Stimulated activated effector memory CD8-positive, alpha-beta T cell treated with anti-CD3 and anti-CD28 coated beads, Interleukin-12 subunit alpha, Interleukin-12 subunit beta, amount 100 ng/mL, for 72 hours (primary cell): ENCODE measurements around the gene LRRC3.

ENCODE experiments used
- ATAC-seq: fragments of 150-1000 bp; cut with Tn5 transposase; 2 replicates; pipeline ENCODE4 v1.10.0; 2021
- DNase-seq, 2 donors: peaks; one replicate each; pipeline ENCODE4 v3.0.0; 2021 to 2022; ENCODE audit warnings: low spot score in 2 of 2
- H3K27ac Mint-ChIP-seq: one replicate; pipeline ENCODE4 v1.8.0; 2022; ENCODE audit warnings: mild to moderate bottlenecking, mixed read lengths
- H3K36me3 Mint-ChIP-seq: one replicate; pipeline ENCODE4 v1.8.0; 2022; ENCODE audit warnings: mild to moderate bottlenecking, mixed read lengths
- H3K4me1 Mint-ChIP-seq: one replicate; pipeline ENCODE4 v1.8.0; 2022; ENCODE audit warnings: mixed read lengths
- H3K4me3 Mint-ChIP-seq: one replicate; pipeline ENCODE4 v1.8.0; 2022; ENCODE audit warnings: mild to moderate bottlenecking, mixed read lengths
- H3K9me3 Mint-ChIP-seq: one replicate; pipeline ENCODE4 v1.8.0; 2022; ENCODE audit warnings: mixed read lengths

LRRC3 gene

DNA sequence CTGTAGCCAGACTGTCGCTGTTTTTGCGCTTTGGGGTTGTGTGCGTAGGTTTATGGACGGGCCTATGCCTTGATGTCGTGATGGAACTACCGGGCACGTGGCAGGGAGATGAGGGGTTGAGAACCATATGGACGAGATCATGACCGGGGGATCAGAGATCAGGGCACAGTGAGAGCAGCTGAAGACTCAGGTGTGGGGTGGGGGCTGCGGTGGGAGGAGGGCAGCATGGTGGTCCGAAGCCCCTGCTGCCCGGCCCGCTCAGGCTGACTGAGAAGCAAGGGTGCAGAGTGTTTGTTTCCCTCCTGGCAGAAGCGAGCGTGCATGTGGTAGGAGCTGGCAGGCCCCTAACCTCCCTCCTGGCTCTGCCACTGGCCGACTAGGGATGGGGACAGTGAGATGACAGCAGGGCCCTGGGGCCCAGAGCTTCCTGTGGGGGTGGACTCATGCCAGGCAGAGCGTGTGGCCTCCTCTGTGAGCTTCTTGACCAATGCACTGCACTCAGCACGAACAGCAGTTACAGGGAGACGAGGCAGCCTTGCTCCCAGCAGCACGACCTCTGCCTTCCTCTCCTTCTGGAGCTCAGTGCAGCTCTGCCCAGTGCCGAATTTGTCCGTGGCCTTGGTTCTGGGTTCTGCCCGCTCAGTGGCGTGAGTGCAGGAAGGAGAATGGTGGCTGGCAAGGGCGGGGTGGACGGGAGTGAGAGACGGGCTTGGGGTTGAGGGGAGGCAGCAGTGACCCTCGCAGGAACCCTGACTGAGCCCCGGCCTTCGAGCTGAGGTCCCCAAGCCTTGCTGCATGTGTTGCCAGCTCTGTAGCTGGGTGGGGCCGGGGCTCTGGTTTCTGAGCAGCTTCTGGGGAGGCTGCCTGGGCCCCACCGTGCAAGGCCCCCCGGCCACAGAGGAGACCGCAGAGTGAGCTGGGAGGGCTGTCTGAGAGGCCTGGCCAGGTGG is 22.2 kb upstream of the LRRC3 start:
- DNase-seq (no peak), ATAC-seq (no peak)
- Mint-ChIP-seq H3K27ac (no peak overlapping the region), H3K4me1 (peaks cover 6% of the 10 kb centered on the region), H3K4me3 (no peak overlapping the region), H3K36me3 (no peaks in the 10 kb centered on the region), H3K9me3 (peaks cover 13% of the 10 kb centered on the region)

DNA sequence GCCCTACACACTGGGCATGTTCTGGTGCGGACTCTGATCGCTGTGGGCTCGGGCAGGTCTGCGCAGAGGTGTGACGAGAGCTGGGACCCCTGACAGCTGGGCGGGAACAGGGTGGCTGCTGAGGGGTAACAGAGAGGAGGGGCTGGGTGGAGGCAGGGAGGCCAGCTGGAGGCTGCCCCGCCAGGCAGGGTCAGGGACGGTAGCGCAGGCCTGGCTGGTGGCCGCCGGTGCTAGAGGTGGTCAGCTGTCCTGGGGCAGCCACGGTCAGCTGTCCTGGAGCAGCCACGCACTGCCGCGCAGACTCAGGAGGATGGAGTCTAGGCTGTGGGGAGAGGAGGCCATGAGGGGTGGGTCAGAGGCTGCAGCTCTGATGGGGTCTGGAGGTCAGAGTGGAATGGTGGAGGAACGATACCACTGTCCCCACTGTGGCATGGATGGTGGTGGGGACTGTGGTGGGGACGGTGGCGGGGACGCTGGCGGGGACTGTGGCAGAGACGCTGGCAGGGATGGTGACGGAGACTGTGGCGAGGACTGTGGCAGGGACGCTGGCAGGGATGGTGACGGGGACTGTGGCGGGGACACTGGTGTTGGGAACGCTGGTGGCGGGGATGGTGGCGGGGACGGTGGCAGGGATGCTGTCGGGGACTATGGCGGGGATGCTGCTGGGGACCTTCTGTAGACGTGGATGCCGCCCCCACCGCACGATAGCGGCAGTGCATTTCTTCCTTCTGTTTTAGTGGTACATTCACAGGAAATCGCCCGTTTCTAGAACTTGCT is 21.3 kb upstream of the LRRC3 start:
- no peak for DNase-seq
- no peak overlapping the region for H3K4me3 Mint-ChIP-seq
- no peak for ATAC-seq

DNA sequence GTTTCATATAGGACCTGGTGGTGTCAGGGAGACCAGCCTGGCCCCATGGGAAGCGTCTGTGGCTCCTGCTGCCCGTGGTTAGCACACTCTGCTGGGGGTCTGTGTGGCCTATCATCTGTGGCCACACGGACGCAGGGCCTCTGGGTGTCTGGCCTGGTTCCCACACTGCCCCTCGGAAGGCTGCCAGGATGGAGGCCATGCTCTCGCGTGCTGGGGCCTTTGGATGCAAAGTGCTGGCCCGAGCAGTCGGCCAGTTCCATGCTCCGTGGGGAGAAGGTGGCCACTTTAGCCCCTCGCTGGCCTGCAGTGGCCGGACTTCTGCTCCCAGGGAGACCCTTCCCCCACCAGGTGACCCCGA is 20.8 kb upstream of the LRRC3 start:
- H3K4me3 Mint-ChIP-seq: no peak overlapping the region
- peaks cover 6% of the 10 kb centered on the region for H3K4me1 Mint-ChIP-seq
- H3K9me3 Mint-ChIP-seq: peaks cover 13% of the 10 kb centered on the region
- DNase-seq: no peak
- no peak overlapping the region for H3K27ac Mint-ChIP-seq
- no peaks in the 10 kb centered on the region for H3K36me3 Mint-ChIP-seq
- no peak for ATAC-seq

More for the DNA sequence above, 21.3 kb upstream of the LRRC3 start:
- Mint-ChIP-seq H3K36me3 (no peaks in the 10 kb centered on the region), H3K27ac (no peak overlapping the region), H3K4me1 (peaks cover 6% of the 10 kb centered on the region), H3K9me3 (peaks cover 13% of the 10 kb centered on the region)

DNA sequence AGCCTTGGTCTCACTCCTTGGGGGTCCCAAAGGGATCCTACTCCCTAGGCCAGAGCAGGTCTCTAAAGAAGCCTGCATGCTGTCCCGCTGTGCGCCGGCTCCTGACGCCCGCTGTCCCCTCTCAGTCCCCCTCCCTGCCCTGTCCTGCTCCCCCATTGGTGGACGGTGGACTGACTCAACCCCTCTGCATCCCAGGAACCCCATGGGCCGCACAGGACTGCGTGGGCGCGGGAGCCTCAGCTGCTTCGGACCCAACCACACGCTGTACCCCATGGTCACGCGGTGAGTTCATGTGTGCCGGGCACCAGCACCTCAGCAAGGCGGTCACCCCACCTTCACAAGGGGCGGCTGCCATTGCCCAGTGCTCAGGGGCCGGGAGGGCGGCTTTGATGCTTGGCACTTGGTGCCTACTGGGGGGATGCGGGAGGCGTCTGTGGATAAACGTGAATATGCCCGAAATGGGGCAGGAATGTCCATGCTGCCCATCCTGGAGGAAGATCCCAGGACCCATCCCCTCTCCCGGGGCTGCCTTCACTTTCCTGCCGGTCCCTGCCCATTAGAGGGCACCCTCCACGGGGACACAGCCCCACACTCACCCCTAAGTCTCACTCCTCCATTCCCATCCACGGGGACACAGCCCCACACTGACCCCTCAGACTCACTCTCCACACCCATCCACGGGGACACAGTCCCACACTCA is 20.2 kb upstream of the LRRC3 start:
- ATAC-seq (no peak), DNase-seq (no peak)
- Mint-ChIP-seq H3K4me1 (peaks cover 6% of the 10 kb centered on the region), H3K4me3 (no peak overlapping the region), H3K27ac (peak overlapping the region; percentile 26), H3K9me3 (peaks cover 8% of the 10 kb centered on the region), H3K36me3 (no peaks in the 10 kb centered on the region)

DNA sequence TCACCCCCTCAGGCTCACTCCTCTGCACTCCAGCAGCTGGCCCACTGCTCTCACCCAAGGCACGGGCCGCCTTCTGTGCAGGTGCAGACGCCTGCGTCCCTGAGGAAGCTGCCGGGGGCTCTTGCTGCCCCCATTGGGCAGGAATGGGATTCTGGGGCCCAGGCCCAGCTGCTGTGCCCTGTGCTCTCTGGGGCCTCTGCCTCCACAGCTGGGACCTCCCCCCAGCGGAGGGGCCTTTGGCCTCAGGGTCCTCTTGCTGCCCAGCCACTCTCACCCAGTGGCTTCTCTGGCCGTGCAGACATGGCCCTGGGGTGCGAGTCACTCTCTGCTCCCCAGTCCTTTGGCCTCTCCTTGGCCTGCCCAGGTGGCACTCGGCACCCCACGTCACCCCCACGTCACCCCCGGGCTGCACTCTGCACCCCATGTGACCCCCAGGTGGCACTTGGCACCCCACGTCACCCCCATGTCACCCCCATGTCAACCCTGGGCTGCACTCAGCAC is 19.1 kb upstream of the LRRC3 start:
- H3K4me3 Mint-ChIP-seq: no peak overlapping the region
- H3K27ac Mint-ChIP-seq: peak overlapping the region; percentile 26
- H3K4me1 Mint-ChIP-seq: peaks cover 6% of the 10 kb centered on the region
- ATAC-seq (no peak), DNase-seq (no peak)
- H3K9me3 Mint-ChIP-seq: peaks cover 3% of the 10 kb centered on the region
- H3K36me3 Mint-ChIP-seq: no peaks in the 10 kb centered on the region

DNA sequence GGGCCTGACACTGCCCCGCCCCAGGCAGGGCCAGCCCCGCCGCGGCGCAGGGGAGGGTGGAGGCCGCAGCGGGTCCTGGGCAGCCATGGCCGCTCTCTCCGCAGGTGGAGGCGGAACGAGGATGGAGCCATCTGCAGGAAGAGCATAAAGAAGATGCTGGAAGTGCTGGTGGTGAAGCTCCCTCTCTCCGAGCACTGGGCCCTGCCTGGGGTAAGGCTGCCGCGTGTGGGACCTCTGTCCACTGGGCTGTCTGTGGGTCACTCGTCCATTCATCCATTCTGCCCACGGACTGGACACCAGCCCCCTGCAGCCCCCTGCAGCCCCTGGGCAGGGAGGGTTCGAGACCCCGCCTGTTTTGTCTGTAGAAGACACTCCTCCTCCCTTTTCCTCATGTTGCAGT is 18.4 kb upstream of the LRRC3 start:
- ATAC-seq: no peak
- no peak overlapping the region for H3K27ac Mint-ChIP-seq
- H3K4me3 Mint-ChIP-seq: no peak overlapping the region
- peaks cover 6% of the 10 kb centered on the region for H3K4me1 Mint-ChIP-seq
- no peaks in the 10 kb centered on the region for H3K9me3 Mint-ChIP-seq
- no peaks in the 10 kb centered on the region for H3K36me3 Mint-ChIP-seq
- DNase-seq: no peak

DNA sequence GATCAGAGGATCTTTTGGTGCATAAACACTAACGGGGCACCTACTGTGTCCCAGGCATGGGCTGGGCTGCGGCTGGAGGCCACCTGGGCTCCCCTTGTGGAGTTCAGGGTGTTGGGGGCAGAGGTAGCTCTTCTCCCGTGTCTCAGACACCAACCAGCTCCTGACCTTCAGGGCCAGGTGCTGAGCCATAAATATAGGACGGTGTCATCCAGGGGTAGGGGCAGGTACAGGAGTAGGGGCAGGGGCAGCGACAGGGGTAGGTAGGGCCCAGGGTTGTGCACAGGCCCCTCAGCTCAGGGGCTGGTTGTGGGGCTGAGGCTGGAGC is 18.0 kb upstream of the LRRC3 start:
- DNase-seq (no peak), ATAC-seq (no peak)
- H3K27ac Mint-ChIP-seq: no peak overlapping the region
- H3K4me3 Mint-ChIP-seq: no peak overlapping the region
- no peaks in the 10 kb centered on the region for H3K9me3 Mint-ChIP-seq
- peaks cover 6% of the 10 kb centered on the region for H3K4me1 Mint-ChIP-seq
- no peaks in the 10 kb centered on the region for H3K36me3 Mint-ChIP-seq

DNA sequence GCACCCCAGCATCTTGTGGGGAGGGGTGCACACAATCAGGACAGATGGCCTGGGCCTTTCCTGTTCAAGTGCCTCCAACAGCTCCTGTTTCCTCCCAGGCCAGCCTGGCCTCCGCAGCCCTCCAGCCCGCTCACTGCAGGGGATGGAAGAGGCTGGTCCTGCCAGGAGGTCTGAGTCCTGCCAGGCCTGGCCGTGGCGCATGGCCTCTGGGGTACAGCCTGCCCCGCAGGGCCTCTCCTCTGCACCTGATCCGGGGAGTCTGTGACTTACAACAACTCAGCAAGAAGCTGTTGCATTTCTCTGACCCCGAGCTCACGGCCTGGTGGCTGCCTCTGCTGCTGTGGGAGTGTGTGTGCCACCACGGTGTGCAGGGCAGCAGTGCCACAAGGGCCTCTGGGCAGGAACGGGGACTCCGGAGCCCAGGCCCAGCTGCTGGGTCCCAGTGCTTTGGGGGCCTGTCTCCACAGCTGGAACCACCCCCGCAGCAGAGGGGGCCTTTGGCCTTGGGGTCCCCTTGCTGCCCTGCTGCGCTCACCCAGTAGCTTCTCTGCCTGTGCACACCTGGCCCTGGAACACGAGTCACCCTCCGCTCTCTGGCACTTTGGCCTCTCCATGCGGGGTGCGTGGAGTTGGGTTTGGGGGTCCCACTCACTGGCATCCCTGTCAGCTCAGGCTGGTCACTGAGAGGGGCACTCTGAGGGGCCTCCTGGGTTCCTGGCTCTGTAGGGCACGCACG is 17.4 kb upstream of the LRRC3 start:
- H3K4me3 Mint-ChIP-seq: no peak overlapping the region
- H3K4me1 Mint-ChIP-seq: peaks cover 6% of the 10 kb centered on the region
- ATAC-seq: no peak
- no peaks in the 10 kb centered on the region for H3K9me3 Mint-ChIP-seq
- DNase-seq: no peak
- H3K36me3 Mint-ChIP-seq: no peaks in the 10 kb centered on the region
- H3K27ac Mint-ChIP-seq: no peak overlapping the region

DNA sequence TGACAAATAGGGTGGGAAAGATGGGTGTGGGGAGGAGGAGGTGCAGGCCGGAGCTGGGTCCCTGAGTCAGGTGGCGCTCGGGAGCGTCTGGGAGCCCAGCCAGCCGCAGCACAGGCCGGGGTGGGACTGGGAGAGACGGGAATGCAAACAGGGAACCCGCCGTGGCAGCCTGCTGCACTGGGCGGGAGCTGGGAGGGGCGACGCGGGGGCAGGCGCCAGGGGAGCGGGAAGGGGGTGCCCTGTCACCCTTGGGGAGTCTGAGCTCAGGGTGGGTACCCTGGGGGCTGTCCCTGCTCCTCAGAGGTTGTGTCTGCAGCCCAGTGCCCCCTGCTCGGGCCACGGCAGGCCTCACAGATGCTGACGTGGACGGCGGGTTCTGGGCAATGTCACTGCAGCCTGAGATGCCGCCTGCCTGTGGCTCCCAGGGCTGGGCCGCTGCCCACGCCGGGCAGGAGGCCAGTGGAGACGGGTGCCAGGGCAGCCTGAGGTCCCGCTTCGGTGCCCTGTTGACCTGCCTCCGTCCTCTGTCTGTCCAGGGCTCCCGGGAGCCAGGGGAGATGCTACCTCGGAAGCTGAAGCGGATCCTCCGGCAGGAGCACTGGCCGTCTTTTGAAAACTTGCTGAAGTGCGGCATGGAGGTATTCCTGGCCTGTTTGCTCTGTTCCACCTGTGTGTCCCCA is 16.6 kb upstream of the LRRC3 start:
- H3K27ac Mint-ChIP-seq: no peak overlapping the region

DNA sequence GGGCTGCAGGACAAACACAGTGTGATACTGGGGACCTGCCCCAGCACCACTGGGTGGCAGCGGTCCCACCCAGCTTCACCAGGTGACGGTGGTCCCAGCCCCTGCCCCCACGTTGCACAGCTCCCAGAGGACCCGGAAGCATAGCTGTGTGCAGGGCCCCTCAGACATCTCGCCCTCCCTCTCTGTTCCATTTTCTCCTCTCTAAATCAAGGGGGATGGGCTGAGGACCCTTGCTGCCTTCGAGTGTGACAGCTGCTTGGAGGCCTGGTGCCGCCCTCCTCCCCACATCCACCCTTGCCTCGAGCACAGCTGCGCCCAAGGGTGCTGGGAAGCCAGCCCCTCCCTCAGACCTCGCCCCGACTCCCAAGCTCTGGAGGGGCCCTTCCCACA is 16.1 kb upstream of the LRRC3 start:
- Mint-ChIP-seq H3K27ac (no peak overlapping the region), H3K36me3 (no peaks in the 10 kb centered on the region), H3K4me3 (no peak overlapping the region), H3K4me1 (peaks cover 6% of the 10 kb centered on the region), H3K9me3 (no peaks in the 10 kb centered on the region)
- no peak for DNase-seq
- no peak for ATAC-seq

More for the DNA sequence above, 16.6 kb upstream of the LRRC3 start:
- Mint-ChIP-seq H3K4me3 (no peak overlapping the region), H3K9me3 (no peaks in the 10 kb centered on the region), H3K36me3 (no peaks in the 10 kb centered on the region), H3K4me1 (peaks cover 6% of the 10 kb centered on the region)
- ATAC-seq (no peak), DNase-seq (no peak)

DNA sequence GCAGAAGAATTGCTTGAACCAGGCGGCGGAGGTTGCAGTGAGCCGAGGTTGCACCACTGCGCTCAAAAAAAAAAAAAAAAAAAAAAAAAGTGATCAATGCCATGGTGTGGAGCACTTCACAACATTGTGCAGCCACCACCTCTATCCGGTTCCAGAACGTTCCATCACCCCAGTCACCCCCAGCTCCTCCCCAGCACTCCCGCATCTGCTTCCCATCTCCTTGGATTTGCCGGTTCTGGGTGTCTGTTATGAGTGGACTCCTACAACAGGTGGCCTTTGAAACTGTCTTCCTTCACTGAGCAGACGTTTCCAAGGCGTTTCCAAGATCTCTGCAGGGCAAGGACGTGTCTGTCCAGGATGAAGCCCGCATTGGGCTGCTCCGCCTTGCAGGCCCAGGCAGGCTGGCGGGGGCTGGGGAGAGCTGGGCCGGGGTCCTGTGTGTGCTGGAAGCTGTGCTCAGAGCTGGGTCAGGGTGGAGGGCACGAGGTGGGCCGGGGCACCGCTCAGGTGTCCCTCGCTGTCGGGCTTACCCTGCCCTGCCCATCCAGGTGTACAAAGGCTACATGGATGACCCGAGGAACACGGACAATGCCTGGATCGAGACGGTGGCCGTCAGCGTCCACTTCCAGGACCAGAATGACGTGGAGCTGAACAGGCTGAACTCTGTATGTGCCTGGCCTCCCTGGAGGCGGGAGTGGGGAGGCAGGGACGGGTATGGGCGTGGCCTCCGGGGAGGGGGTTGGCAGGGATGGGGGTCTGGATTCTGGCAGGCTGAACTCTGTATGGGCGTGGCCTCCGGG is 14.9 kb upstream of the LRRC3 start:
- Mint-ChIP-seq H3K27ac (no peak overlapping the region), H3K4me3 (no peak overlapping the region), H3K9me3 (no peaks in the 10 kb centered on the region), H3K4me1 (peaks cover 5% of the 10 kb centered on the region), H3K36me3 (no peaks in the 10 kb centered on the region)
- DNase-seq (no peak), ATAC-seq (no peak)

DNA sequence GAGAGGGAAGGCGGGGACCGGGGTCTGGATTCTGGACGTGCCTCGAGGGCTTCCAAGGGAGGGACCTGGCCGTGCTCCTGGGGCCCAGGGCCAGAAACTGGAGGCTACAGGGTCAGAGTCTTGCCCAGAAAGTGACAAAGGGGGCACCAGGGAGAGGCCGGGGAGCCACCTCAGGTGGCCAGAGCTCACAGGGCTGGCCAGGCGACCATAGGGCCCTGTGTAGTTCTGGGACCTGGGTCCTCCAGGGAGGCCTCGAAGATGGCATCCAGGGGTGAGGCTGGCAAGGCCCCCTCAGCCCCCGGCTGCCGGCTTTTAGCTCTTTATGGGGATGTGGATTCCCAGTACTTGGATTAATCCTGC is 14.3 kb upstream of the LRRC3 start:
- no peaks in the 10 kb centered on the region for H3K36me3 Mint-ChIP-seq
- no peak overlapping the region for H3K4me3 Mint-ChIP-seq
- ATAC-seq: no peak

DNA sequence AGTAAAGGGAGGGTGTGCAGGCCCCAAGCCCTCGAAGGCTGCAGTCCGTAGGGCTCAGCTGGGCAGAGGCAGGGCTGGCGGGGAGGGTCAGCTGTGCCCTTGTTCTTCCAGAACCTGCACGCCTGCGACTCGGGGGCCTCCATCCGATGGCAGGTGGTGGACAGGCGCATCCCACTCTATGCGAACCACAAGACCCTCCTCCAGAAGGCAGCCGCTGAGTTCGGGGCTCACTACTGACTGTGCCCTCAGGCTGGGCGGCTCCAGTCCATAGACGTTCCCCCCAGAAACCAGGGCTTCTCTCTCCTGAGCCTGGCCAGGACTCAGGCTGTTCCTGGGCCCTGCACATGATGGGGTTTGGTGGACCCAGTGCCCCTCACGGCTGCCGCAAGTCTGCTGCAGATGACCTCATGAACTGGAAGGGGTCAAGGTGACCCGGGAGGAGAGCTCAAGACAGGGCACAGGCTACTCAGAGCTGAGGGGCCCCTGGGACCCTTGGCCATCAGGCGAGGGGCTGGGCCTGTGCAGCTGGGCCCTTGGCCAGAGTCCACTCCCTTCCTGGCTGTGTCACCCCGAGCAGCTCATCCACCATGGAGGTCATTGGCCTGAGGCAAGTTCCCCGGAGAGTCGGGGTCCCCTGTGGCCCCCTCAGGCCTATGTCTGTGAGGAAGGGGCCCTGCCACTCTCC is 13.6 kb upstream of the LRRC3 start:
- no peak for ATAC-seq

More for the DNA sequence above, 14.3 kb upstream of the LRRC3 start:
- Mint-ChIP-seq H3K9me3 (no peaks in the 10 kb centered on the region), H3K4me1 (no peaks in the 10 kb centered on the region), H3K27ac (no peak overlapping the region)
- no peak for DNase-seq

More for the DNA sequence above, 13.6 kb upstream of the LRRC3 start:
- Mint-ChIP-seq H3K4me3 (no peak overlapping the region), H3K27ac (no peak overlapping the region), H3K4me1 (no peaks in the 10 kb centered on the region), H3K9me3 (no peaks in the 10 kb centered on the region), H3K36me3 (no peaks in the 10 kb centered on the region)
- no peak for DNase-seq
